Gastrocnemius medialis (tissue), 4 donors: ENCODE measurements around the gene OR11L1.

Source experiments
- POLR2A ChIP-seq, 2 donors: fragments of 450-650 bp; IDR thresholded peaks; one replicate each; pipeline ENCODE4 v1.6.1; 2017; ENCODE audit warnings: antibody characterized with exemption in 2 of 2, mild to moderate bottlenecking in 2 of 2, moderate library complexity in 2 of 2
- TF ChIP-seq, protein P1 (sequence below), 5 experiments: fragments of 450-650 bp in 3 of 5; fragments of 200-600 bp in 2 of 5; sonication (generic) in 2 of 5; IDR thresholded peaks in 4 of 5; conservative IDR thresholded peaks in 1 of 5; 1 replicate in 4 of 5; 2 replicates in 1 of 5; pipeline ENCODE4 v1.5.1; 2016 to 2019; ENCODE audit warnings: antibody characterized with exemption in 5 of 5, mild to moderate bottlenecking in 3 of 5, moderate library complexity in 3 of 5

DNA sequence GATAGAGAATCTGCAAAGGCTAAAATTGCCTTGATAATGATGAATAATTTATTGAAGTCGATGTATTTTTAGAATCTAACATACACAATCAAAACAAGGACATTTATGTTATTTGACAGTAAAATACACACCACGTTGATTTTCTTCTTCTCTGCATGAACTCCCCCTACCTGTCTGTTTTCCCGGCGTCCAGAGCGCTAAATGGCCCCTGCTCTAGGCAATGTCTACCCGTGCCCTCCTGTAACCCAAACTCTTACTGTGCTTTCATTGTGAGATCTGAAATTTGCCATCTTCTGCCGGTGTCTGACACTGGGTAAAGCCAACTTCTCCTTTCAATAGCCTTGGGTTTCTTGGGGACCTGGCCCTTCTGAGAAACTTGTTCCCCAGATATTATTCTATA is 6.7 kb upstream of the OR11L1 start:
- TF ChIP-seq, protein P1, sequence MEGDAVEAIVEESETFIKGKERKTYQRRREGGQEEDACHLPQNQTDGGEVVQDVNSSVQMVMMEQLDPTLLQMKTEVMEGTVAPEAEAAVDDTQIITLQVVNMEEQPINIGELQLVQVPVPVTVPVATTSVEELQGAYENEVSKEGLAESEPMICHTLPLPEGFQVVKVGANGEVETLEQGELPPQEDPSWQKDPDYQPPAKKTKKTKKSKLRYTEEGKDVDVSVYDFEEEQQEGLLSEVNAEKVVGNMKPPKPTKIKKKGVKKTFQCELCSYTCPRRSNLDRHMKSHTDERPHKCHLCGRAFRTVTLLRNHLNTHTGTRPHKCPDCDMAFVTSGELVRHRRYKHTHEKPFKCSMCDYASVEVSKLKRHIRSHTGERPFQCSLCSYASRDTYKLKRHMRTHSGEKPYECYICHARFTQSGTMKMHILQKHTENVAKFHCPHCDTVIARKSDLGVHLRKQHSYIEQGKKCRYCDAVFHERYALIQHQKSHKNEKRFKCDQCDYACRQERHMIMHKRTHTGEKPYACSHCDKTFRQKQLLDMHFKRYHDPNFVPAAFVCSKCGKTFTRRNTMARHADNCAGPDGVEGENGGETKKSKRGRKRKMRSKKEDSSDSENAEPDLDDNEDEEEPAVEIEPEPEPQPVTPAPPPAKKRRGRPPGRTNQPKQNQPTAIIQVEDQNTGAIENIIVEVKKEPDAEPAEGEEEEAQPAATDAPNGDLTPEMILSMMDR (IDR thresholded peaks at IDR 0.05 in 4 of 5, conservative IDR thresholded peaks at IDR 0.05 in 1 of 5), result no peak
- TF ChIP-seq POLR2A (IDR thresholded peaks at IDR 0.05), result no peak
